GM19328 (cell line): ENCODE results near the gene DDX50.
"Not testable (repeated sequence)": the region's sequence is repeated elsewhere in the genome, so short reads cannot be mapped to it uniquely, and the experiment has no call there.

Source experiments
- ATAC-seq: cut with Tn5 transposase; IDR thresholded peaks from one replicate; pipeline ENCODE4 v1.9.1; 2021; ENCODE audit warnings: mild to moderate bottlenecking, moderate library complexity; ENCODE audit not compliant: unreplicated experiment

DDX50 gene

GRCh38 chr10:68979738-68980137 lies 78.6 kb downstream of the DDX50 start:
- ATAC-seq, result not testable (repeated sequence)

GRCh38 chr10:68981074-68981473 lies 80.0 kb downstream of the DDX50 start:
- ATAC-seq, result no peak

- ATAC-seq, result no peak
Observed at GRCh38 chr10:68982389-68982788, 81.3 kb downstream of the DDX50 start.

GRCh38 chr10:68987611-68988010 lies 86.5 kb downstream of the DDX50 start:
- ATAC-seq, result no peak

- peak; percentile 64 for ATAC-seq
Observed at GRCh38 chr10:68988530-68989316, 87.6 kb downstream of the DDX50 start, which contains the start of gene KIFBP. Gene KIFBP (plus strand): TSS chr10:68988803. CDS start chr10:68988833, 30 bp downstream.

GRCh38 chr10:68989317-68989990 lies 88.3 kb downstream of the DDX50 start:
- ATAC-seq, result no peak

- ATAC-seq, result no peak
Observed at GRCh38 chr10:68992636-68993440, 91.7 kb downstream of the DDX50 start.
